ENCODE measurements around the gene DCAKD.

Gene DCAKD

DNA sequence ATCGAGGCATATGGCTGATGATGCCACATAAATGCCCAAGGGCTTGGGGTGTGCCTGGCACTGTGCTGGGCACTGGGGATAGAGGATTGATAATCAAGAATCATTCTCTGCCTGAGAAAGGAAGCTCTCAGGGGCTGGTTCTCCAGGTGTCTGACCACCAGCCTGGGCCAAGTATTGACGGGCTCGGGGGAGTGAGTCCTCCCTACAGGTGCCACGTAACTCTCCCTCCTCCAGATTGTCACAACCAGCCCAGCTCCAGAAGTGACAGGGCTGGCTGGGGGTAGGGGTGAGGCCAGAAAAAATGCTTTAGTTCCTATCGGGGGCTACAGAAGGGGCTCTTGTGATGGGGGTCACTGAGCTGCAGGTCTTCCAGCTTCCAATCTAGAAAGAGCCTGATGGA, 72.6 kb downstream of the DCAKD start:
- no peaks in the 10 kb centered on the region for H3K9me2 ChIP-seq (replicated peaks; ENCODE audit: insufficient read depth, low read length)
- H3K4me2 ChIP-seq (ENCODE audit: low read depth, low read length) = no peak overlapping the region
- no peak overlapping the region for H3K4me3 ChIP-seq (ENCODE audit: low read length)
- no peak overlapping the region for H3K27ac ChIP-seq (ENCODE audit: low read length)
- H3K9me3 ChIP-seq (replicated peaks; ENCODE audit: insufficient read depth, low read length) = no peaks in the 10 kb centered on the region
- DNase-seq = no peak
- H2AFZ ChIP-seq (ENCODE audit: low read length) = no peak overlapping the region
- no peak for TF ChIP-seq EZH2 (optimal IDR thresholded peaks at IDR 0.05; ENCODE audit: low read depth, low read length)
- no peak for TF ChIP-seq EZH2phosphoT487 (IDR thresholded peaks at IDR 0.05; ENCODE audit: low read length)
- TF ChIP-seq, protein P1, sequence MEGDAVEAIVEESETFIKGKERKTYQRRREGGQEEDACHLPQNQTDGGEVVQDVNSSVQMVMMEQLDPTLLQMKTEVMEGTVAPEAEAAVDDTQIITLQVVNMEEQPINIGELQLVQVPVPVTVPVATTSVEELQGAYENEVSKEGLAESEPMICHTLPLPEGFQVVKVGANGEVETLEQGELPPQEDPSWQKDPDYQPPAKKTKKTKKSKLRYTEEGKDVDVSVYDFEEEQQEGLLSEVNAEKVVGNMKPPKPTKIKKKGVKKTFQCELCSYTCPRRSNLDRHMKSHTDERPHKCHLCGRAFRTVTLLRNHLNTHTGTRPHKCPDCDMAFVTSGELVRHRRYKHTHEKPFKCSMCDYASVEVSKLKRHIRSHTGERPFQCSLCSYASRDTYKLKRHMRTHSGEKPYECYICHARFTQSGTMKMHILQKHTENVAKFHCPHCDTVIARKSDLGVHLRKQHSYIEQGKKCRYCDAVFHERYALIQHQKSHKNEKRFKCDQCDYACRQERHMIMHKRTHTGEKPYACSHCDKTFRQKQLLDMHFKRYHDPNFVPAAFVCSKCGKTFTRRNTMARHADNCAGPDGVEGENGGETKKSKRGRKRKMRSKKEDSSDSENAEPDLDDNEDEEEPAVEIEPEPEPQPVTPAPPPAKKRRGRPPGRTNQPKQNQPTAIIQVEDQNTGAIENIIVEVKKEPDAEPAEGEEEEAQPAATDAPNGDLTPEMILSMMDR (IDR thresholded peaks at IDR 0.05; ENCODE audit: low read length) = no peak
- H4K20me1 ChIP-seq (ENCODE audit: insufficient read depth, low read length) = no peaks in the 10 kb centered on the region
- no peaks in the 10 kb centered on the region for H3K36me3 ChIP-seq (replicated peaks; ENCODE audit: insufficient read depth, low read length)
- H3F3A ChIP-seq (ENCODE audit: insufficient read depth, low read length) = no peaks in the 10 kb centered on the region
- H3K79me2 ChIP-seq (ENCODE audit: low read length) = no peaks in the 10 kb centered on the region
- H3K27me3 ChIP-seq (replicated peaks; ENCODE audit: insufficient read depth, low read length) = peaks cover 66% of the 10 kb centered on the region
- no peaks in the 10 kb centered on the region for H3K4me1 ChIP-seq (ENCODE audit: low read length)
- no peak overlapping the region for H3K9ac ChIP-seq (ENCODE audit: low read length)

DNA sequence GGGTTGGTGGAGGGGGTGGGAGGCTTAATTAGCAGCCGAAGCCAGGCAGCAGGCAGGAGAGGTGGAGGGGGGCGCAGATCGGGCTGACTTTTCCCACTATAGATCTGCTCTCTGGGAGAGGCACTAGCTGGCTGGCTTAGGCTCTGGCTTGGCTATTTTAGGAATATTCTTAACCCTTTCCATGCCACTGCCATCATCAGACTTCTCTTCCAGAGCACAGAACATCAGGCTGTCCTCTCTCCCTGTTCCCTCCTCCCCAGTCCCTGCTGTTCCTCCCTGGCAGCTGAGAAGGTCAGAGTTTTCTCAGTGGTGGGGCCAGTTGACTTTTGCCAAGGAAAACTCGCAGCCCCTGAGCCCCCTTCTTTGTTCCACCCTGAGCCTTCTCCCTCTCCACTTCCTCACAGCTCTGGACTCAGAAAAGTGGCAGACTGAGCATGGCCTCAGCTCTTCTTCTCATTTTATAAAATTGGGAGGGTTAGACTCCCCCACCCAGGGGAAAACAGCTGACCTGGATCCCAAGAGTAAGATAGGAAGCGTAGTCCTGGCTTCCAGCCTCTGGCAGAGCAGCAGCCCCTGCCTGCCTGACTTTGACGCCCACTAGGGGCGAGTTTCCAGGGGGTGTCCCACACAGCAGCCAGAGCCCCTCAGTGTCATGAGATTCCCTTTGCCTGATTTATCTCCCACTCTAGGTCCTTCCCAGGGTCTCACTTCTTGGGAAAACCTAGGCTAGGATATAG, 73.5 kb downstream of the DCAKD start:
- H2AFZ ChIP-seq (ENCODE audit: low read length) = no peak overlapping the region
- no peaks in the 10 kb centered on the region for H3K79me2 ChIP-seq (ENCODE audit: low read length)
- no peak for DNase-seq
- H3K4me3 ChIP-seq (ENCODE audit: low read length) = no peak overlapping the region
- H3K9me3 ChIP-seq (replicated peaks; ENCODE audit: insufficient read depth, low read length) = no peaks in the 10 kb centered on the region
- H3K9ac ChIP-seq (ENCODE audit: low read length) = no peak overlapping the region
- no peaks in the 10 kb centered on the region for H4K20me1 ChIP-seq (ENCODE audit: insufficient read depth, low read length)
- TF ChIP-seq EZH2phosphoT487 (IDR thresholded peaks at IDR 0.05; ENCODE audit: low read length) = no peak
- no peak for TF ChIP-seq EZH2 (optimal IDR thresholded peaks at IDR 0.05; ENCODE audit: low read depth, low read length)
- TF ChIP-seq, protein P1 (IDR thresholded peaks at IDR 0.05; ENCODE audit: low read length) = no peak
- peaks cover 68% of the 10 kb centered on the region for H3K27me3 ChIP-seq (replicated peaks; ENCODE audit: insufficient read depth, low read length)
- H3K4me2 ChIP-seq (ENCODE audit: low read depth, low read length) = no peak overlapping the region
- no peaks in the 10 kb centered on the region for H3F3A ChIP-seq (ENCODE audit: insufficient read depth, low read length)
- no peaks in the 10 kb centered on the region for H3K36me3 ChIP-seq (replicated peaks; ENCODE audit: insufficient read depth, low read length)
- H3K27ac ChIP-seq (ENCODE audit: low read length) = no peak overlapping the region
- H3K9me2 ChIP-seq (replicated peaks; ENCODE audit: insufficient read depth, low read length) = no peaks in the 10 kb centered on the region
- no peaks in the 10 kb centered on the region for H3K4me1 ChIP-seq (ENCODE audit: low read length)

DNA sequence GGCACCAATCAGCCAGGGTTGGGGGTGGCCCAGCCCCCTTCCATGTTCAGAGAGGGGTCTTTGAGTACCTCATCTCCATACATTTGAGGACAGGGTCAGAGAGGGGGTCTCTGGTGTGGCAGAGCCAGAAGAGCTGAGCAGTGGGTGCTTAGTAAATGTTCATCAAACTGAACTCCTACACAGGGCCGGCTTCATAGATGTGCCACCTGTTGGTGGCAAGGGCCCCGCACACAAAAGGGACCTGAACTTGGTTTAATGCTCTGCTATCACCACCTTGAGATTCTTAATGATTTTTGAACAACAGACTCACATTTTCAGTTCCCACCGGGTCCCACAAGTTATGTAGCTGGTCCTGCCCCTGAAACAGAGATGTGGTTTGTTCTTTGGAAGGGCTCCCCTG, 74.4 kb downstream of the DCAKD start:
- no peak for TF ChIP-seq EZH2phosphoT487 (IDR thresholded peaks at IDR 0.05; ENCODE audit: low read length)
- no peak for TF ChIP-seq EZH2 (optimal IDR thresholded peaks at IDR 0.05; ENCODE audit: low read depth, low read length)
- TF ChIP-seq, protein P1 (IDR thresholded peaks at IDR 0.05; ENCODE audit: low read length) = peak; percentile 11; the same call in 1 of the 2 replicates
- Histone ChIP-seq H3K9ac (ENCODE audit: low read length) (no peak overlapping the region), H2AFZ (ENCODE audit: low read length) (no peak overlapping the region), H3K27ac (ENCODE audit: low read length) (no peak overlapping the region), H3K4me2 (ENCODE audit: low read depth, low read length) (no peak overlapping the region), H3K9me3 (replicated peaks; ENCODE audit: insufficient read depth, low read length) (no peaks in the 10 kb centered on the region), H3K9me2 (replicated peaks; ENCODE audit: insufficient read depth, low read length) (no peaks in the 10 kb centered on the region), H3K4me3 (ENCODE audit: low read length) (no peak overlapping the region), H3K79me2 (ENCODE audit: low read length) (no peaks in the 10 kb centered on the region), H4K20me1 (ENCODE audit: insufficient read depth, low read length) (no peaks in the 10 kb centered on the region), H3K36me3 (replicated peaks; ENCODE audit: insufficient read depth, low read length) (no peaks in the 10 kb centered on the region), H3K4me1 (ENCODE audit: low read length) (no peaks in the 10 kb centered on the region), H3F3A (ENCODE audit: insufficient read depth, low read length) (no peaks in the 10 kb centered on the region), H3K27me3 (replicated peaks; ENCODE audit: insufficient read depth, low read length) (peaks cover 70% of the 10 kb centered on the region)
- DNase-seq = no peak

Data from MM.1S (cell line).